Measurements from ENCODE around the gene IFITM5.
"Not testable (repeated sequence)": the region's sequence is repeated elsewhere in the genome, so short reads cannot be mapped to it uniquely, and the experiment has no call there.

The IFITM5 gene

GRCh38 chr11:270451-271318 lies 28.6 kb downstream of the IFITM5 start:
- CTCF ChIA-PET: no interaction called here
- DNase-seq (ENCODE audit: extremely low spot score): no peak
- POLR2A ChIA-PET: no interaction called here
- no peak for TF ChIP-seq FOXM1 (IDR thresholded peaks at IDR 0.05; ENCODE audit: borderline replicate concordance)
- no peak for TF ChIP-seq BHLHE40 (IDR thresholded peaks at IDR 0.05; ENCODE audit: borderline replicate concordance)
- TF ChIP-seq ZNF384 (IDR thresholded peaks at IDR 0.05): no peak
- no peak for TF ChIP-seq LEF1 (IDR thresholded peaks at IDR 0.05; ENCODE audit: borderline replicate concordance)
- no peak for TF ChIP-seq TARDBP (IDR thresholded peaks at IDR 0.05)
- TF ChIP-seq FOXK2 (IDR thresholded peaks at IDR 0.05): no peak
- TF ChIP-seq FOXA1 (IDR thresholded peaks at IDR 0.05): no peak
- 0 out of 2 replicates have a peak, but pooled peaks have one; percentile 16 for TF ChIP-seq PKNOX1 (IDR thresholded peaks at IDR 0.05)

GRCh38 chr11:269146-269890 lies 30.0 kb downstream of the IFITM5 start:
- DNase-seq (ENCODE audit: extremely low spot score): no peak
- ChIA-PET POLR2A (no interaction called here), CTCF (no interaction called here)
- TF ChIP-seq FOXA1 (IDR thresholded peaks at IDR 0.05): no peak
- no peak for TF ChIP-seq LEF1 (IDR thresholded peaks at IDR 0.05; ENCODE audit: borderline replicate concordance)
- no peak for TF ChIP-seq SP1 (IDR thresholded peaks at IDR 0.05)
- no peak for TF ChIP-seq CTBP1 (IDR thresholded peaks at IDR 0.05; ENCODE audit: borderline replicate concordance)
- TF ChIP-seq SUZ12 (IDR thresholded peaks at IDR 0.05): no peak
- no peak for TF ChIP-seq HDGF (IDR thresholded peaks at IDR 0.05; ENCODE audit: borderline replicate concordance)
- no peak for TF ChIP-seq BHLHE40 (IDR thresholded peaks at IDR 0.05; ENCODE audit: borderline replicate concordance)
- no peak for TF ChIP-seq ZNF384 (IDR thresholded peaks at IDR 0.05)
- TF ChIP-seq PKNOX1 (IDR thresholded peaks at IDR 0.05): no peak

- POLR2A ChIA-PET; DNase-seq (ENCODE audit: extremely low spot score); CTCF ChIA-PET: not testable (repeated sequence)
These were observed 30.6 kb downstream of the IFITM5 start for GRCh38 chr11:268716-269145.

GRCh38 chr11:267491-267994 lies 31.8 kb downstream of the IFITM5 start:
- TF ChIP-seq PKNOX1 (IDR thresholded peaks at IDR 0.05) (no peak), NFRKB (IDR thresholded peaks at IDR 0.05) (no peak), HDGF (IDR thresholded peaks at IDR 0.05; ENCODE audit: borderline replicate concordance) (no peak), FOXA1 (IDR thresholded peaks at IDR 0.05) (no peak), SP1 (IDR thresholded peaks at IDR 0.05) (no peak), L3MBTL2 (conservative IDR thresholded peaks at IDR 0.05) (no peak), ELF4 (IDR thresholded peaks at IDR 0.05) (no peak), ZNF384 (IDR thresholded peaks at IDR 0.05) (no peak), LEF1 (IDR thresholded peaks at IDR 0.05; ENCODE audit: borderline replicate concordance) (no peak), CTBP1 (IDR thresholded peaks at IDR 0.05; ENCODE audit: borderline replicate concordance) (no peak), FOXM1 (IDR thresholded peaks at IDR 0.05; ENCODE audit: borderline replicate concordance) (no peak), TARDBP (IDR thresholded peaks at IDR 0.05) (no peak), SUZ12 (IDR thresholded peaks at IDR 0.05) (no peak), FOXK2 (IDR thresholded peaks at IDR 0.05) (no peak)
- ChIA-PET CTCF (interaction anchor here (0.9 kb wide), 1 partner anchor 17 kb away, joined by 3 read pairs; no protein-coding TSS in a partner anchor), POLR2A (no interaction called here)
- no peak for DNase-seq (ENCODE audit: extremely low spot score)

- no peak for DNase-seq (ENCODE audit: extremely low spot score)
- TF ChIP-seq FOXM1 (IDR thresholded peaks at IDR 0.05; ENCODE audit: borderline replicate concordance): no peak
- no peak for TF ChIP-seq CTBP1 (IDR thresholded peaks at IDR 0.05; ENCODE audit: borderline replicate concordance)
- TF ChIP-seq PKNOX1 (IDR thresholded peaks at IDR 0.05): no peak
- TF ChIP-seq HDGF (IDR thresholded peaks at IDR 0.05; ENCODE audit: borderline replicate concordance): no peak
- no peak for TF ChIP-seq FOXK2 (IDR thresholded peaks at IDR 0.05)
- TF ChIP-seq BHLHE40 (IDR thresholded peaks at IDR 0.05; ENCODE audit: borderline replicate concordance): no peak
- TF ChIP-seq SUZ12 (IDR thresholded peaks at IDR 0.05): no peak
- TF ChIP-seq LEF1 (IDR thresholded peaks at IDR 0.05; ENCODE audit: borderline replicate concordance): no peak
- no peak for TF ChIP-seq FOXA1 (IDR thresholded peaks at IDR 0.05)
- no peak for TF ChIP-seq L3MBTL2 (conservative IDR thresholded peaks at IDR 0.05)
- no peak for TF ChIP-seq ZNF384 (IDR thresholded peaks at IDR 0.05)
- CTCF ChIA-PET: interaction anchor here (0.9 kb wide), 1 partner anchor 16 kb away, joined by 3 read pairs; no protein-coding TSS in a partner anchor
- POLR2A ChIA-PET: no interaction called here
These were observed 32.5 kb downstream of the IFITM5 start for GRCh38 chr11:266676-267439.

Measured in HEK293T (cell line).